Immature natural killer cell (primary cell): ENCODE results near the gene SLC25A44. TPM values are rescaled to one million over a fixed set of nuclear protein-coding genes. Genes with fewer than 3 reads are reported as not detected.

ENCODE experiments used
- DNase-seq, 3 donors: peaks; one replicate each; pipeline ENCODE4 v3.0.0; 2022; ENCODE audit warnings: mixed read lengths in 1 of 3
- H3K27ac Mint-ChIP-seq, 6 donors: one replicate each; pipeline ENCODE4 v1.8.0; 2020; ENCODE audit warnings: mixed read lengths in 6 of 6, mild to moderate bottlenecking in 5 of 6, inconsistent platforms in 4 of 6, moderate library complexity in 3 of 6
- H3K27me3 Mint-ChIP-seq, 3 donors: one replicate each; pipeline ENCODE4 v1.8.0; 2020 to 2021; ENCODE audit warnings: low read depth in 3 of 3, mild to moderate bottlenecking in 3 of 3, mixed read lengths in 3 of 3, moderate library complexity in 3 of 3, inconsistent platforms in 1 of 3
- H3K36me3 Mint-ChIP-seq, 3 donors: one replicate each; pipeline ENCODE4 v1.8.0; 2020; ENCODE audit warnings: mixed read lengths in 3 of 3, inconsistent platforms in 2 of 3, mild to moderate bottlenecking in 2 of 3
- H3K4me1 Mint-ChIP-seq, 2 donors: one replicate each; pipeline ENCODE4 v1.8.0; 2020; ENCODE audit warnings: inconsistent platforms in 2 of 2, mild to moderate bottlenecking in 2 of 2, mixed read lengths in 2 of 2, moderate library complexity in 1 of 2
- H3K4me3 Mint-ChIP-seq, 5 donors: one replicate each; pipeline ENCODE4 v1.8.0; 2020; ENCODE audit warnings: mild to moderate bottlenecking in 5 of 5, mixed read lengths in 5 of 5, inconsistent platforms in 3 of 5, moderate library complexity in 3 of 5
- H3K9me3 Mint-ChIP-seq, 6 donors: one replicate each; pipeline ENCODE4 v1.8.0; 2020; ENCODE audit warnings: mild to moderate bottlenecking in 6 of 6, mixed read lengths in 6 of 6, inconsistent platforms in 4 of 6, moderate library complexity in 3 of 6
- polyA plus RNA-seq, 3 donors: library from polyadenylated mRNA; unstranded; fragments of 300-500 nt; fragmentation: Illumina TruSeq; gene quantifications; one replicate each; pipeline ENCODE4 v1.2.3, GENCODE V29; 2021

Gene SLC25A44
- polyA plus RNA-seq, 3 donors from 2014 or later, result 5.5 to 21.5 (median 12.1) TPM

GRCh38 chr1:156242738-156243137, 48.8 kb downstream of the SLC25A44 start:
- no peak for DNase-seq
- Mint-ChIP-seq H3K27ac (no peak overlapping the region), H3K4me3 (no peak overlapping the region), H3K27me3 (peaks cover 1 to 4% (median 2%) of the 10 kb centered on the region in 3 donors), H3K36me3 (peaks cover 5 to 12% (median 6%) of the 10 kb centered on the region in 3 donors), H3K4me1 (peaks cover 16% of the 10 kb centered on the region in 2 donors), H3K9me3 (no peaks in the 10 kb centered on the region)

- H3K4me3 Mint-ChIP-seq, result peak overlapping the region in 4 of 5 donors; percentile 86 to 92 (median 88)
- no peak for DNase-seq
- peaks cover 1 to 4% (median 2%) of the 10 kb centered on the region in 3 donors for H3K27me3 Mint-ChIP-seq
- H3K27ac Mint-ChIP-seq, result peak overlapping the region in 1 of 6 donors; percentile 45
- H3K9me3 Mint-ChIP-seq, result no peaks in the 10 kb centered on the region
- peaks cover 0 to 5% (median 4%) of the 10 kb centered on the region in 3 donors for H3K36me3 Mint-ChIP-seq
- peaks cover 16% of the 10 kb centered on the region in 2 donors for H3K4me1 Mint-ChIP-seq
These were observed 50.2 kb downstream of the SLC25A44 start for GRCh38 chr1:156244126-156244525.

- Mint-ChIP-seq H3K36me3 (peaks cover 0 to 4% (median 4%) of the 10 kb centered on the region in 3 donors), H3K27me3 (peaks cover 2 to 4% (median 3%) of the 10 kb centered on the region in 3 donors), H3K9me3 (no peaks in the 10 kb centered on the region), H3K4me1 (peaks cover 16% of the 10 kb centered on the region in 2 donors), H3K27ac (peak overlapping the region in 2 of 6 donors; percentile 69 to 72), H3K4me3 (peak overlapping the region; percentile 84 to 92 (median 86))
- no peak for DNase-seq
These were observed 50.8 kb downstream of the SLC25A44 start for GRCh38 chr1:156244712-156245111.

- Mint-ChIP-seq H3K27ac (peak overlapping the region in 5 of 6 donors; percentile 57 to 73 (median 69)), H3K4me3 (peak overlapping the region; percentile 84 to 92 (median 86)), H3K27me3 (peaks cover 2 to 4% (median 3%) of the 10 kb centered on the region in 3 donors), H3K4me1 (peaks cover 16% of the 10 kb centered on the region in 2 donors), H3K9me3 (no peaks in the 10 kb centered on the region), H3K36me3 (peaks cover 3% of the 10 kb centered on the region in 3 donors)
- peak; percentile 38 to 53 (median 44) for DNase-seq
These were observed 51.7 kb downstream of the SLC25A44 start for GRCh38 chr1:156245451-156246232.

GRCh38 chr1:156246241-156246780, 52.4 kb downstream of the SLC25A44 start:
- peak overlapping the region in 2 of 6 donors; percentile 16 to 68 for H3K27ac Mint-ChIP-seq
- no peak for DNase-seq

GRCh38 chr1:156246781-156247459, 53.0 kb downstream of the SLC25A44 start:
- Mint-ChIP-seq H3K27me3 (peaks cover 2 to 4% (median 3%) of the 10 kb centered on the region in 3 donors), H3K9me3 (no peaks in the 10 kb centered on the region), H3K27ac (peak overlapping the region in 1 of 6 donors; percentile 20), H3K36me3 (peaks cover 3 to 6% (median 6%) of the 10 kb centered on the region in 3 donors), H3K4me1 (peaks cover 16% of the 10 kb centered on the region in 2 donors), H3K4me3 (peak overlapping the region in 2 of 5 donors; percentile 54 to 67)
- DNase-seq, result no peak

More at GRCh38 chr1:156246241-156246780, 52.4 kb downstream of the SLC25A44 start:
- H3K36me3 Mint-ChIP-seq, result peaks cover 3 to 6% (median 6%) of the 10 kb centered on the region in 3 donors
- peaks cover 2 to 4% (median 3%) of the 10 kb centered on the region in 3 donors for H3K27me3 Mint-ChIP-seq
- peak overlapping the region; percentile 35 to 67 (median 61) for H3K4me3 Mint-ChIP-seq
- no peaks in the 10 kb centered on the region for H3K9me3 Mint-ChIP-seq
- H3K4me1 Mint-ChIP-seq, result peaks cover 16% of the 10 kb centered on the region in 2 donors

- Mint-ChIP-seq H3K4me3 (peak within 1 kb of the TSS in 3 of 5 donors; percentile 5 to 40 (median 10)), H3K4me1 (peaks cover 16% of the 10 kb centered on the region in 2 donors), H3K9me3 (no peaks in the 10 kb centered on the region), H3K27me3 (peaks cover 2 to 4% (median 3%) of the 10 kb centered on the region in 3 donors), H3K36me3 (peaks cover 3 to 12% (median 6%) of the 10 kb centered on the region in 3 donors), H3K27ac (peak within 1 kb of the TSS in 4 of 6 donors; percentile 23 to 78 (median 60))
- DNase-seq, result no peak
These were observed 53.8 kb downstream of the SLC25A44 start, which contains the start of gene PAQR6 for GRCh38 chr1:156247460-156248322. PAQR6 (minus strand) TSS chr1:156248056; CDS start chr1:156246731, 1,325 bp downstream.

- H3K4me1 Mint-ChIP-seq, result peaks cover 16% of the 10 kb centered on the region in 2 donors
- no peak overlapping the region for H3K4me3 Mint-ChIP-seq
- H3K27ac Mint-ChIP-seq, result peak overlapping the region in 1 of 6 donors; percentile 59
- no peaks in the 10 kb centered on the region for H3K9me3 Mint-ChIP-seq
- H3K27me3 Mint-ChIP-seq, result peaks cover 3 to 4% (median 4%) of the 10 kb centered on the region in 3 donors
- no peak for DNase-seq
- H3K36me3 Mint-ChIP-seq, result peaks cover 3 to 16% (median 6%) of the 10 kb centered on the region in 3 donors
These were observed 54.4 kb downstream of the SLC25A44 start for GRCh38 chr1:156248323-156248683.

GRCh38 chr1:156249593-156249992, 55.7 kb downstream of the SLC25A44 start:
- peaks cover 13 to 15% of the 10 kb centered on the region in 2 donors for H3K4me1 Mint-ChIP-seq
- H3K27ac Mint-ChIP-seq, result peak overlapping the region in 2 of 6 donors; percentile 12 to 20
- peaks cover 11 to 24% (median 12%) of the 10 kb centered on the region in 3 donors for H3K36me3 Mint-ChIP-seq
- H3K4me3 Mint-ChIP-seq, result no peak overlapping the region
- DNase-seq, result no peak
- peaks cover 2 to 4% (median 3%) of the 10 kb centered on the region in 3 donors for H3K27me3 Mint-ChIP-seq
- no peaks in the 10 kb centered on the region for H3K9me3 Mint-ChIP-seq

GRCh38 chr1:156251527-156251926, 57.6 kb downstream of the SLC25A44 start:
- Mint-ChIP-seq H3K4me3 (no peak overlapping the region), H3K27ac (no peak overlapping the region), H3K9me3 (no peaks in the 10 kb centered on the region), H3K4me1 (no peaks in the 10 kb centered on the region), H3K27me3 (peaks cover 0 to 2% (median 2%) of the 10 kb centered on the region in 3 donors), H3K36me3 (peaks cover 12 to 31% (median 17%) of the 10 kb centered on the region in 3 donors)
- DNase-seq, result no peak

GRCh38 chr1:156253634-156254033, 59.7 kb downstream of the SLC25A44 start:
- Mint-ChIP-seq H3K27me3 (peaks cover 0 to 2% (median 2%) of the 10 kb centered on the region in 3 donors), H3K4me3 (no peak overlapping the region), H3K9me3 (no peaks in the 10 kb centered on the region), H3K4me1 (peaks cover 0 to 13% of the 10 kb centered on the region in 2 donors), H3K36me3 (peaks cover 17 to 45% (median 18%) of the 10 kb centered on the region in 3 donors), H3K27ac (peak overlapping the region in 2 of 6 donors; percentile 1 to 87)
- DNase-seq, result no peak

- Mint-ChIP-seq H3K4me1 (peaks cover 0 to 13% of the 10 kb centered on the region in 2 donors), H3K27me3 (peaks cover 1 to 3% (median 3%) of the 10 kb centered on the region in 3 donors), H3K27ac (peak overlapping the region in 5 of 6 donors; percentile 12 to 73 (median 53)), H3K36me3 (peaks cover 17 to 52% (median 27%) of the 10 kb centered on the region in 3 donors), H3K4me3 (no peak overlapping the region), H3K9me3 (no peaks in the 10 kb centered on the region)
- DNase-seq, result no peak
These were observed 63.8 kb downstream of the SLC25A44 start for GRCh38 chr1:156257711-156258110.
